K562 (cell line): ENCODE measurements around the gene MUC5B. TPM values are rescaled to one million over a fixed set of nuclear protein-coding genes. Genes with fewer than 3 reads are reported as not detected.

ENCODE experiments used
- ATAC-seq: fragments of 200-7000 bp; cut with Tn5 transposase; 3 replicates; pipeline ENCODE4 v1.9.1; 2020; ENCODE audit warnings: moderate library complexity
- BruUV-seq: library from RNA; stranded (reverse); fragments of 400-500 nt; replicated peaks from 2 replicates; lab custom pipeline; 2021; lab: Mats Ljungman, UMichigan
- CTCF ChIA-PET: fragments of 300-600 bp; formaldehyde crosslinking; extraction: SDS; loops from one replicate; lab custom pipeline; 2021; ENCODE audit warnings: low intra/inter-chr PET ratio; lab: Yijun Ruan, JAX
- POLR2A ChIA-PET: fragments of 300-600, 350-650 bp; sonication (Branson Sonifier 250); formaldehyde crosslinking; extraction: SDS; loops from one replicate; lab custom pipeline; 2021; ENCODE audit warnings: antibody characterized with exemption, inconsistent platforms; lab: Yijun Ruan, JAX
- DNase-seq, 4 experiments: peaks; one replicate each; pipeline versions ENCODE4 v3.0.0 to v3.0.0-alpha.2; 2011 to 2018; ENCODE audit warnings: low spot score in 3 of 4, mixed read lengths in 3 of 4; ENCODE audit errors: extremely low read depth in 1 of 4
- FAIRE-seq: peaks from 2 replicates; lab custom pipeline; 2011; peaks lifted over from hg19 to GRCh38; lab: Jason Lieb, UNC
- H2AFZ ChIP-seq: 2 replicates; pipeline ENCODE4 v1.6.0; 2011; ENCODE audit warnings: low read depth, low read length, control low read depth, inconsistent platforms
- H3K27ac ChIP-seq: fragments of 200-600 bp; 3 replicates; pipeline ENCODE4 v1.8.0; 2011; ENCODE audit warnings: low read depth, mild to moderate bottlenecking, control low read depth, inconsistent platforms, low read length, moderate library complexity, mixed read lengths; ENCODE audit errors: extremely low read depth
- H3K27me3 ChIP-seq, 2 experiments: fragments of 300-600 bp in 1 of 2; 2 replicates in 1 of 2; 3 replicates in 1 of 2; pipeline versions ENCODE4 v1.6.0 to v1.8.0; 2011; ENCODE audit warnings: inconsistent platforms in 2 of 2, low read length in 2 of 2, mild to moderate bottlenecking in 1 of 2, mixed read lengths in 1 of 2, moderate library complexity in 1 of 2; ENCODE audit not compliant: control insufficient read depth in 2 of 2, insufficient read depth in 2 of 2
- H3K36me3 ChIP-seq: fragments of 300-600 bp; 3 replicates; pipeline ENCODE4 v1.8.0; 2011; ENCODE audit warnings: mild to moderate bottlenecking, low read length, inconsistent platforms; ENCODE audit not compliant: control insufficient read depth, insufficient read depth
- H3K4me1 ChIP-seq, 2 experiments: fragments of 200-600 bp in 1 of 2; replicated peaks in 1 of 2; 2 replicates in 1 of 2; 3 replicates in 1 of 2; pipeline versions ENCODE4 v1.5.1 to v1.8.0; 2011; ENCODE audit warnings: inconsistent platforms in 2 of 2, low read length in 2 of 2, mild to moderate bottlenecking in 1 of 2, mixed read lengths in 1 of 2, moderate library complexity in 1 of 2; ENCODE audit not compliant: control insufficient read depth in 2 of 2, insufficient read depth in 2 of 2
- H3K4me2 ChIP-seq: 2 replicates; pipeline ENCODE4 v1.6.1; 2011; ENCODE audit warnings: low read length, control low read depth, inconsistent platforms, mixed read lengths; ENCODE audit not compliant: insufficient read depth
- H3K4me3 ChIP-seq: fragments of 200-600 bp; sonication (generic), shearing (Covaris generic); 2 replicates; pipeline ENCODE4 v1.5.1; 2016; ENCODE audit warnings: control low read depth, inconsistent platforms
- H3K79me2 ChIP-seq: fragments of 200-600 bp; 3 replicates; pipeline ENCODE4 v1.8.0; 2011; ENCODE audit warnings: low read length, inconsistent platforms; ENCODE audit not compliant: control insufficient read depth, insufficient read depth
- H3K9ac ChIP-seq, 2 experiments: 2 replicates each; pipeline versions ENCODE4 v1.6.0 to v1.6.1; 2011; ENCODE audit warnings: low read depth in 2 of 2, low read length in 2 of 2, control low read depth in 1 of 2, inconsistent platforms in 1 of 2, mild to moderate bottlenecking in 1 of 2, mixed read lengths in 1 of 2; ENCODE audit not compliant: insufficient read depth in 1 of 2
- H3K9me1 ChIP-seq: one replicate; pipeline ENCODE4 v1.6.0; 2011; ENCODE audit warnings: inconsistent platforms, mild to moderate bottlenecking, low read length, moderate library complexity; ENCODE audit not compliant: control insufficient read depth, insufficient read depth
- H3K9me3 ChIP-seq: replicated peaks from 2 replicates; pipeline ENCODE4 v1.5.1; 2011; ENCODE audit warnings: low read depth, low read length, inconsistent platforms; ENCODE audit not compliant: control insufficient read depth, insufficient read depth
- H4K20me1 ChIP-seq: replicated peaks from 2 replicates; pipeline ENCODE4 v1.6.1; 2011; ENCODE audit warnings: low read length, inconsistent platforms, mixed read lengths; ENCODE audit not compliant: control insufficient read depth, insufficient read depth
- POLR2G ChIP-seq: fragments of 200-400 bp; formaldehyde crosslinking; IDR thresholded peaks from 2 replicates; pipeline ENCODE4 v1.6.1; 2017; ENCODE audit warnings: low read depth, mild to moderate bottlenecking, antibody characterized with exemption, low read length, moderate library complexity
- ZMIZ1 ChIP-seq, 2 experiments: fragments of 150-350 bp in 1 of 2; IDR thresholded peaks; 2 replicates each; pipeline ENCODE4 v1.6.1; 2012 to 2016; ENCODE audit warnings: low read depth in 2 of 2, low read length in 2 of 2, mild to moderate bottlenecking in 1 of 2, moderate library complexity in 1 of 2
- ZNF707 ChIP-seq: fragments of 250-450 bp; sonication (Bioruptor Pico); conservative IDR thresholded peaks from 2 replicates; pipeline ENCODE4 v1.8.0; 2022; ENCODE audit warnings: inconsistent platforms, mild to moderate bottlenecking, moderate library complexity
- WGBS: fragments of 100-300 bp; shearing (Covaris generic); methylation state at CpG from one replicate; pipeline ENCODE4 v1.1.6; 2016; ENCODE audit warnings: low coverage, mixed read lengths; ENCODE audit not compliant: insufficient coverage; ENCODE audit errors: missing lambda C conversion rate; 5-methylcytosine and 5-hydroxymethylcytosine counted together
- in situ Hi-C: fragments of 300-500 bp; cut with MboI; formaldehyde crosslinking; loops from 4 replicates; pipeline ENCODE4 v1.15.0; 2018; ENCODE audit warnings: inconsistent platforms, mixed read lengths
- intact Hi-C: fragments of 100-400 bp; cut with micrococcal nuclease; formaldehyde crosslinking; loops from 2 replicates; pipeline ENCODE4 v1.14.2; 2022
- polyA plus RNA-seq, 8 experiments: library from polyadenylated mRNA; depleted of rRNA in 4 of 8; stranded (reverse) in 5 of 8; unstranded in 3 of 8; fragments of >200 nt; fragmentation: Nextera tagmentation in 2 of 8; fragmentation: Illumina TruSeq in 1 of 8; extraction: Ambion mirVana in 2 of 8; extraction: Trizol in 1 of 8; gene quantifications; 2 replicates each; pipeline versions ENCODE4 v1.2.1 to v1.2.3, GENCODE V29; 2011 to 2014; ENCODE audit warnings: inconsistent platforms in 1 of 8, missing spikeins in 1 of 8
- total RNA-seq, 7 experiments: library from RNA; depleted of rRNA in 6 of 7; stranded (reverse); fragments of >200 nt in 6 of 7; fragmentation: Illumina TruSeq in 2 of 7; extraction: Trizol in 2 of 7; gene quantifications; 2 replicates each; pipeline versions ENCODE4 v1.2.1 to v1.2.3, GENCODE V29; 2011 to 2021; ENCODE audit warnings: low replicate concordance in 1 of 7
- TF ChIP-seq, protein P1 (sequence below): fragments of 450-650 bp; formaldehyde crosslinking; conservative IDR thresholded peaks from 2 replicates; pipeline ENCODE4 v1.4.0; 2022; ENCODE audit warnings: mild to moderate bottlenecking, missing genetic modification characterization

MUC5B gene
- total and polyA plus RNA-seq, 9 of the 15 experiments (the other 6 are each of a cell fraction or from before 2014, with no cell fraction given), result 0.04 to 0.95 TPM; not detected in 7

DNA sequence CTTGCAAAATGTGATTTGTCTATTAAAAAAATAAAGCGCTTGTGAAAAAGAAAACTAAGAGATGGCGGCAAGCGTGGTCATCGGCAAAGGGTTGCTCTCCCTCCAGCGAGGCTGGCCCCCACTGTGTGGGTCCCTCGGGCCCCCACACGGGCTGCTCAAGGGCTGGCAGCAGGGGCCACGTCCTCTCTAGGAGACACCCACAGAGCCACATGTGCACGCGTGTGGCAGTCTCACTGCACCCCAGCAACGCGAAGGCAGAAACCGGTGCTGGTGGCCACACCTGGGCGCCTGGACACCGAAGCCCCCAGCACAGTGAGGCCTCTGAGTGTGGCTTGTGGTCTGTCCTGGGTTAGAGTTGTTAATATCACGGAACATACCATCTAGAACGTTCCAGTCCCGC, 52.2 kb downstream of the MUC5B start:
- H3K9me3 ChIP-seq, result no peaks in the 10 kb centered on the region
- in situ Hi-C loops (no loop called here), intact Hi-C loops (no loop called here)
- H3K9ac ChIP-seq, result no peak overlapping the region
- peaks cover 3 to 27% of the 10 kb centered on the region in 2 experiments; a peak in 4 of 5 replicates for H3K4me1 ChIP-seq
- POLR2A ChIA-PET, result no interaction called here
- WGBS, result 92% methylated on average over 13 of the region's 18 CpGs
- H4K20me1 ChIP-seq, result no peaks in the 10 kb centered on the region
- no TSS peak for BruUV-seq
- H2AFZ ChIP-seq, result no peak overlapping the region
- ATAC-seq (no peak), FAIRE-seq (no peak), DNase-seq (no peak)
- H3K27ac ChIP-seq, result no peak overlapping the region
- no peaks in the 10 kb centered on the region for H3K79me2 ChIP-seq
- peaks cover 0 to 2% of the 10 kb centered on the region in 2 experiments; a peak in 1 of 5 replicates for H3K27me3 ChIP-seq
- peaks cover 8% of the 10 kb centered on the region for H3K9me1 ChIP-seq
- H3K4me2 ChIP-seq, result no peak overlapping the region
- peaks cover 17% of the 10 kb centered on the region; the same call in 2 of the 3 replicates for H3K36me3 ChIP-seq
- no peak overlapping the region for H3K4me3 ChIP-seq
- CTCF ChIA-PET, result no interaction called here
- TF ChIP-seq, protein P1, sequence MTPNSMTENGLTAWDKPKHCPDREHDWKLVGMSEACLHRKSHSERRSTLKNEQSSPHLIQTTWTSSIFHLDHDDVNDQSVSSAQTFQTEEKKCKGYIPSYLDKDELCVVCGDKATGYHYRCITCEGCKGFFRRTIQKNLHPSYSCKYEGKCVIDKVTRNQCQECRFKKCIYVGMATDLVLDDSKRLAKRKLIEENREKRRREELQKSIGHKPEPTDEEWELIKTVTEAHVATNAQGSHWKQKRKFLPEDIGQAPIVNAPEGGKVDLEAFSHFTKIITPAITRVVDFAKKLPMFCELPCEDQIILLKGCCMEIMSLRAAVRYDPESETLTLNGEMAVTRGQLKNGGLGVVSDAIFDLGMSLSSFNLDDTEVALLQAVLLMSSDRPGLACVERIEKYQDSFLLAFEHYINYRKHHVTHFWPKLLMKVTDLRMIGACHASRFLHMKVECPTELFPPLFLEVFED (CRISPR knock-in tag), result no peak
- TF ChIP-seq ZNF707 (no peak), ZMIZ1 (IDR thresholded peaks at IDR 0.05; ENCODE audit: low read depth in 2 of 2, low read length in 2 of 2) (no peak), POLR2G (0 out of 2 replicates have a peak, but pooled peaks have one; percentile 29)
- TF ChIP-seq, all 486 proteins: peak for 1
